Kidney epithelial cell (primary cell): Measurements from ENCODE around the gene C3orf70. TPM values are rescaled to one million over a fixed set of nuclear protein-coding genes. Genes with fewer than 3 reads are reported as not detected.

Experiments
- DNase-seq: peaks from one replicate; pipeline ENCODE4 v3.0.0-alpha.2; 2010; ENCODE audit warnings: low read depth
- H3K27me3 ChIP-seq: 2 replicates; pipeline ENCODE4 v1.6.0; 2011; ENCODE audit warnings: low read length; ENCODE audit not compliant: control insufficient read depth, insufficient read depth
- H3K36me3 ChIP-seq: 2 replicates; pipeline ENCODE4 v1.5.1; 2011; ENCODE audit warnings: low read length; ENCODE audit not compliant: control insufficient read depth, insufficient read depth
- H3K4me3 ChIP-seq: 2 replicates; pipeline ENCODE4 v1.5.1; 2011; ENCODE audit warnings: low read depth, mild to moderate bottlenecking, control low read depth, low read length
- CTCF ChIP-seq: IDR thresholded peaks from 2 replicates; pipeline ENCODE4 v1.5.1; 2011; ENCODE audit warnings: mild to moderate bottlenecking, moderate library complexity, low read length, control low read depth, inconsistent platforms; ENCODE audit not compliant: insufficient read depth, poor library complexity, severe bottlenecking
- total RNA-seq: library from RNA; depleted of rRNA; stranded (reverse); fragments of >200 nt; gene quantifications from 2 replicates; pipeline ENCODE4 v1.2.3, GENCODE V29; 2015

The C3orf70 gene
- total RNA-seq, 1 donor from 2014 or later: 0.50 TPM

DNA sequence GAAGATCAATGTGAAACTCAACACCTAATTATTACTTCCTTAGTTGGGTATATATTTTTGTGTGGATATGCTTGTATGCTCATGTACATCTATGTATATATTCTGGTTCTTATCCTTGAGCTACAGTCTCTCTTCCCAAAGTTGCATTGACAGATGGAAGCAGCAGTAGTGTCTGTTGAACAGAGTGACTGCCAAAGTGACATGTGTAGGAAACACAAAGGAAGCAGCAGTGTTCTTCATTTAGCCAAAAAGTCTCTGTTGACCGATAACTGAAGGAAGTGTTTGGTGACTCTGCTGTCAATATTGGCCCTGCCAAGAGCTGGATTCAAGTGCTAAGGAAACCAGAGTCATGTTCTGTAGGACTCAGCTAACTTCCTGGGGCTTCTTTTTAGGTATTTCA lies 123.8 kb downstream of the C3orf70 start:
- no peak for TF ChIP-seq CTCF
- no peak for DNase-seq
- Histone ChIP-seq H3K27me3 (no peaks in the 10 kb centered on the region), H3K4me3 (no peak overlapping the region), H3K36me3 (no peaks in the 10 kb centered on the region)

DNA sequence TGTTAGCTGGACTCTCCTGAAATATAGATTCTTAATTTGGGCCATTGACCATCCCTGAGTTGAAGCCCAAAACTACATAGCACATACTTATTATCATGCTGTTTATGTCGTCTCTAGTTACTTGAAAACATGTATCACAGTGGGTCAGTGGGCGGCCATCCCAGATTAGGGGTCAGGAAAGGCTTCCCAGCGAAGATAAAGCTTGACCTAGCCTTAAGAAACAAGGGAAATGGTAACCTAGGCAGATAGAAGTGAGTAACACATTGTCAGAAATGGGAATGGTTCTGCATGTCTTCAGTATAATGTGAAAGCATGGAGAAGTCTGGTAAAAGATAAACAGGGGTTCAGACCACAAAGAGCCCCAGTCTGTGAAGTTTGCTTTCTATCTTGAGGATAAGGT lies 124.7 kb downstream of the C3orf70 start:
- TF ChIP-seq CTCF: no peak

More for the DNA sequence above, 124.7 kb downstream of the C3orf70 start:
- H3K27me3 ChIP-seq: no peaks in the 10 kb centered on the region
- no peak for DNase-seq
- no peak overlapping the region for H3K4me3 ChIP-seq
- H3K36me3 ChIP-seq: no peaks in the 10 kb centered on the region

Other genes with a start within 250 kb of the C3orf70 start
- gene EHHADH, start 101.0 kb upstream of the C3orf70 start, total RNA-seq: 5.9 and 9.0 TPM in 2 replicates
- 33.5 and 41.3 TPM in 2 replicates for gene MAP3K13, start 210.1 kb upstream of the C3orf70 start, total RNA-seq